Purkinje cell (primary cell): Measurements from ENCODE around the gene RRP7A. TPM values are rescaled to one million over a fixed set of nuclear protein-coding genes. Genes with fewer than 3 reads are reported as not detected.

ENCODE experiments used
- polyA plus RNA-seq: library from polyadenylated mRNA; unstranded; fragments of >200 nt; fragmentation: Nextera tagmentation; gene quantifications from 2 replicates; pipeline ENCODE4 v1.2.1, GENCODE V29; 2014

The RRP7A gene, protein sequence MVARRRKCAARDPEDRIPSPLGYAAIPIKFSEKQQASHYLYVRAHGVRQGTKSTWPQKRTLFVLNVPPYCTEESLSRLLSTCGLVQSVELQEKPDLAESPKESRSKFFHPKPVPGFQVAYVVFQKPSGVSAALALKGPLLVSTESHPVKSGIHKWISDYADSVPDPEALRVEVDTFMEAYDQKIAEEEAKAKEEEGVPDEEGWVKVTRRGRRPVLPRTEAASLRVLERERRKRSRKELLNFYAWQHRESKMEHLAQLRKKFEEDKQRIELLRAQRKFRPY
- polyA plus RNA-seq, result 4.3 and 6.3 TPM in 2 replicates

DNA sequence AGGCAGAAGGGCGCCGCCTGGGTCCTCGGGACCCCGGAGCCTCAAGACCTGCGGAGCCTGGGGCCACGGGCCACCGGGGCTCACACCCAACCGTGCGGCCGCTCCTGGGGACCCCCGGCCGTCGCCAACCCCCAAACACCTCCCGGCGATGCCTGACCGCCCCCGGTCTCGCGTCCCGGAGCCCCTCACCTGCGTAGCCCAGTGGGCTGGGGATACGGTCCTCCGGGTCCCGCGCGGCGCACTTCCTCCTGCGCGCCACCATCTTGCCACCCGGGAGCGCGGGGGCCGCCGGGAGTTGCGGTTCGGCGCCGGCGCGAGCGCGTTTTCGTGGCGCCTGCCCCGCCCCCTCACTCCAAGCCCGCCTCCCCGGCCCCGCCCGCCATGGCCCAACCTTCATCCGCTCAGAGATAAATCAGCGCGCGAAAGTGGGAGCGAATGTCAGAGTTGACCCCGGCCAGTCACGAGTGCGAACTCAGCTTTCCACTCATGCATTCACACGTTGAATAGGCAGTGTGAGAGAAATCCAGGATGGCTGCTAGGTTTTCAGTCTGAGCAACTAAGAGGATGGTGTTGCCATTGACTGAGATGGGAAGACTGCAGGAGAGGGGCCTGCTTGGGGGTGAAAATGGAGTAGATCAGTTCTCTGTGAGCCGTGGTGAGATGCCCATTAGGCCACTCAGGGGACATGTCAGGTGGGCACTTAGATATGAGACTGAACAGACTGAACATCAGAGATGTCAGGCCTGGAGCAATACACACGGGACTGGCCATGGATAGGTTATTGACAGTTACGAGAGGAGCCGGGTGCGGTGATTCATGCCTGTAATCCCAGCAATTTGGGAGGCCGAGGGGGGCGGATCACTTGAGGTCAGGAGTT, at the start of gene RRP7A:
TSS of gene RRP7A (minus strand) at position 272 of the 877 bp plus-strand sequence. CDS start at position 262, 10 bp downstream.

DNA sequence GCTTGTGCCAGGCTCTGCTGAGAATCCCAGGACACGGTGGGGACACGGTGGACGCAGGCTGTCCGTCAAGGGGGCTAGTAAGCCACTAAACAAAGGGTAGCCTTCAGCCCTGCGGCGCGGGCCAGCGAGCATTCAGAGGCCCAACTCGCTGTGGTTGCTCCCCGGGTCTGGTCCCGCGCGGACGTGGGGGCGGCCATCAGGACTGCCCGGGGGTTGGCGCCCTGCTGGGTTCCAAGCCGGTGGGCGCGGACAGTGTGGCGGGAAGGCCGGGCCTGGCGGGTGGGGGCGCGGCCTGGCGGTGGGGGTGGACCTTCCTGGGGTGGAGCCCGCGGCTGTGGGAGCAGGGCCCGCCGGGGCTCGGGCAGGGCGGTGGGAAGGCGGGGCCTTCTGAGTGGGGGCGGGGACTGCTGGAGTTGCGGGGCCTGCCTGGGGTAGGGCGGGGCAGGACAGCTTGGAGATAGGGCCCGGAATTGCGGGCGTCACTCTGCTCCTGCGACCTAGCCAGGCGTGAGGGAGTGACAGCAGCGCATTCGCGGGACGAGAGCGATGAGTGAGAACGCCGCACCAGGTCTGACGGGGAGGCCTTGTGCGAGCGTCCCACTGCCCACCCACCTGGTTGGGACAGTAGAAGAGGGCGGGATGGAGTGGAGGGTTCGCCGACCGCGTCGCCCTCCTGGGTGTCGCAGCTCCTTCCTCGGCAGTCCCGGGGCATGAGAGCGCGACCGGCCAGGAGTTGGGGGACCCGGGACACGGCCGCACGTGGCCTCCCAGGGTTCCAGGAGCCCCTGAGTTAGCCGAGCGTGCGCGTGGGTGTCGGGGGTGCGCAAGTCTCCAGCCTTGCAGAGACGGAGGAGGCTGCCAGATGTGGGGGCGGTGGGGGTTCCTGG, 34.1 kb upstream of the RRP7A start, which contains the start of gene SERHL2:
TSS of gene SERHL2 (plus strand) at position 482 of the 887 bp plus-strand sequence. CDS start at position 547, 65 bp downstream.

Other genes with a start within 250 kb of the RRP7A start
- 3.1 and 4.0 TPM in 2 replicates for gene TCF20, start 249.1 kb downstream of the RRP7A start, polyA plus RNA-seq
- gene NFAM1, start 87.4 kb downstream of the RRP7A start, polyA plus RNA-seq, result 0.21 TPM in 1 of 2 replicates, not detected in the other
- 19.2 and 19.8 TPM in 2 replicates for gene SERHL2, start 34.2 kb upstream of the RRP7A start, polyA plus RNA-seq
- gene POLDIP3, start 95.1 kb upstream of the RRP7A start, polyA plus RNA-seq, result 5.4 and 11.1 TPM in 2 replicates
- 1.0 and 1.4 TPM in 2 replicates for gene ATP5MGL, start 120.8 kb upstream of the RRP7A start, polyA plus RNA-seq
- gene CYB5R3, start 129.6 kb upstream of the RRP7A start, polyA plus RNA-seq, result 9.7 and 12.2 TPM in 2 replicates
- not detected in 2 replicates for gene A4GALT, start 201.1 kb upstream of the RRP7A start, polyA plus RNA-seq